Pancreas (tissue), 10 donors: ENCODE measurements around the gene PTPRG. TPM values are rescaled to one million over a fixed set of nuclear protein-coding genes. Genes with fewer than 3 reads are reported as not detected.
A peak's percentile ranks its signal among the peaks of the same experiment; 100 is the strongest.

ENCODE experiments used
- ATAC-seq, 4 donors: fragments of 200-7000 bp; cut with Tn5 transposase; one replicate each; pipeline versions ENCODE4 v1.8.0 to v1.9.1; 2020; ENCODE audit warnings: mild to moderate bottlenecking in 4 of 4, moderate library complexity in 4 of 4
- DNase-seq, 6 donors: peaks; one replicate each; pipeline ENCODE4 v3.0.0-alpha.2; 2020
- FAIRE-seq: peaks from 2 replicates; lab custom pipeline; 2012; peaks lifted over from hg19 to GRCh38; lab: Jason Lieb, UNC
- H3K27ac ChIP-seq, 4 donors: fragments of 200-600 bp; sonication (generic); 1 replicate in 3 of 4; 2 replicates in 1 of 4; pipeline versions ENCODE4 v1.5.0 to v1.8.0; 2020
- H3K27me3 ChIP-seq, 4 donors: fragments of 200-600 bp; one replicate each; pipeline ENCODE4 v1.8.0; 2021
- H3K36me3 ChIP-seq, 3 donors: fragments of 200-600 bp; sonication (generic) in 1 of 3; one replicate each; pipeline versions ENCODE4 v1.5.0 to v1.8.0; 2020 to 2021
- H3K4me1 ChIP-seq, 3 donors: fragments of 200-600 bp; one replicate each; pipeline ENCODE4 v1.8.0; 2021
- H3K4me3 ChIP-seq, 4 donors: fragments of 200-600 bp; sonication (generic) in 2 of 4; one replicate each; pipeline versions ENCODE4 v1.5.0 to v1.8.0; 2020 to 2021
- H3K9me3 ChIP-seq, 4 donors: fragments of 200-600 bp; one replicate each; pipeline ENCODE4 v1.8.0; 2021
- CTCF ChIP-seq, 4 donors: fragments of 200-600 bp; sonication (generic) in 3 of 4; IDR thresholded peaks; one replicate each; pipeline versions ENCODE4 v1.5.0 to v1.8.0; 2021; ENCODE audit warnings: antibody characterized with exemption in 4 of 4
- WGBS, 2 donors: extraction: QIAGEN DNeasy Blood & Tissue Kit; methylation state at CpG; one replicate each; pipeline ENCODE4 v1.1.7; 2013; 5-methylcytosine and 5-hydroxymethylcytosine counted together
- intact Hi-C, 3 donors: fragments of 100-400 bp; cut with DNase I; formaldehyde crosslinking; loops; one replicate each; pipeline versions ENCODE4 v1.11.1 to v1.14.2; 2022
- polyA plus RNA-seq, 2 donors: library from polyadenylated mRNA; stranded (reverse); fragments of 200-250 nt; gene quantifications; one replicate each; pipeline ENCODE4 v1.2.3, GENCODE V29; 2013
- total RNA-seq, 6 donors: library from RNA; stranded (reverse); fragmentation: NEBNext Ultra II Directional in 4 of 6; extraction: Animal tissue kit (Norgen Biotek cat#: 25700) in 4 of 6; gene quantifications; one replicate each; pipeline versions ENCODE4 v1.2.1 to v1.2.4, GENCODE V29; 2021 to 2023
- donor health status: healthy with polysubstance abuse.
- donor health status: DM: no; HTN: no; CAD: no; lungs with moderate emphysema.
- donor health status: DM: no; HTN: no; CAD: no.
- donor health status: control.
- donor health status: control.
- donor health status: Bipolar disorder and iron deficiency.
- donor health status: DM: yes; HTN: yes; CAD: no.
- donor health status: DM: no; HTN: no; CAD: no.
- donor health status: DM: no; HTN: no; CAD: no.
- donor health status: DM: yes; HTN: yes; CAD: no.

The PTPRG gene
- total and polyA plus RNA-seq, 8 donors: 2.8 to 20.5 (median 9.5) TPM

- WGBS, 2 donors: 59 to 68% methylated on average over 1 of the region's 1 CpG
- ATAC-seq: no peak
Measured at GRCh38 chr3:62332017-62332416, 770.6 kb downstream of the PTPRG start.

GRCh38 chr3:62332835-62333244, 771.5 kb downstream of the PTPRG start:
- no peak overlapping the region for H3K27ac ChIP-seq
- H3K9me3 ChIP-seq: no peaks in the 10 kb centered on the region
- peak; percentile 11 to 49 (median 26) for TF ChIP-seq CTCF (IDR thresholded peaks at IDR 0.05)
- FAIRE-seq (peak; percentile 86), ATAC-seq (no peak), DNase-seq (no peak)
- H3K36me3 ChIP-seq: no peaks in the 10 kb centered on the region
- H3K4me1 ChIP-seq: no peaks in the 10 kb centered on the region
- intact Hi-C loops: no loop called here
- 49 to 53% methylated on average over 2 of the region's 2 CpGs for WGBS, 2 donors
- H3K4me3 ChIP-seq: no peak overlapping the region
- no peaks in the 10 kb centered on the region for H3K27me3 ChIP-seq

More at GRCh38 chr3:62332017-62332416, 770.6 kb downstream of the PTPRG start:
- TF ChIP-seq CTCF (IDR thresholded peaks at IDR 0.05): no peak
- Histone ChIP-seq H3K27ac (no peak overlapping the region), H3K27me3 (no peaks in the 10 kb centered on the region), H3K4me3 (no peak overlapping the region), H3K4me1 (no peaks in the 10 kb centered on the region), H3K9me3 (no peaks in the 10 kb centered on the region), H3K36me3 (no peaks in the 10 kb centered on the region)
- intact Hi-C loops: no loop called here
- FAIRE-seq: no peak
- no peak for DNase-seq

- Histone ChIP-seq H3K4me3 (no peak overlapping the region), H3K27ac (no peak overlapping the region), H3K36me3 (no peaks in the 10 kb centered on the region), H3K27me3 (no peaks in the 10 kb centered on the region), H3K4me1 (no peaks in the 10 kb centered on the region), H3K9me3 (no peaks in the 10 kb centered on the region)
- TF ChIP-seq CTCF (IDR thresholded peaks at IDR 0.05): no peak
- 89 to 92% methylated on average over 3 of the region's 3 CpGs for whole genome bisulfite sequencing, 2 donors
- intact Hi-C loops: no loop called here
- ATAC-seq: no peak
- no peak for DNase-seq
- no peak for FAIRE-seq
Measured at GRCh38 chr3:62335196-62335595, 773.8 kb downstream of the PTPRG start.

- DNase-seq: no peak
- TF ChIP-seq CTCF (IDR thresholded peaks at IDR 0.05): no peak
- ATAC-seq: no peak
- Histone ChIP-seq H3K9me3 (no peaks in the 10 kb centered on the region), H3K27ac (no peak overlapping the region), H3K36me3 (no peaks in the 10 kb centered on the region), H3K4me1 (no peaks in the 10 kb centered on the region), H3K4me3 (no peak overlapping the region), H3K27me3 (no peaks in the 10 kb centered on the region)
- intact Hi-C loops: no loop called here
- no peak for FAIRE-seq
- 71 to 78% methylated on average over 2 of the region's 2 CpGs for WGBS, 2 donors
Measured at GRCh38 chr3:62343755-62344154, 782.4 kb downstream of the PTPRG start.
